ENCODE data around the gene CYP2E1.

- TF ChIP-seq EZH2 (IDR thresholded peaks at IDR 0.05; ENCODE audit: borderline replicate concordance, insufficient read depth, low read depth, low read length, poor library complexity, severe bottlenecking) (no peak), CTCF (IDR thresholded peaks at IDR 0.05) (no peak)
Observed at GRCh38 chr10:133526957-133527588, at the start of gene CYP2E1.
